ENCODE data around the gene KCNJ10.

The KCNJ10 gene

GRCh38 chr1:160040476-160040875 is 29.5 kb downstream of the KCNJ10 start:
- H3K27ac ChIP-seq: no peak overlapping the region
- no peak for TF ChIP-seq CTCF (IDR thresholded peaks at IDR 0.05; ENCODE audit: low read depth, low read length, missing control alignments)
- no peaks in the 10 kb centered on the region for H3K36me3 ChIP-seq (replicated peaks)
- no peak overlapping the region for H3K4me3 ChIP-seq (ENCODE audit: low read depth, low read length)
- in situ Hi-C loops (cut with HindIII; ENCODE audit: low pct_ligation_motif_present, low sequenced_read_pairs): no loop called here
- H3K27me3 ChIP-seq (replicated peaks): peaks cover 11% of the 10 kb centered on the region
- no peak for DNase-seq

- H3K4me3 ChIP-seq (ENCODE audit: low read depth, low read length): peak overlapping the region; percentile 88
- in situ Hi-C loops (cut with HindIII; ENCODE audit: low pct_ligation_motif_present, low sequenced_read_pairs): no loop called here
Measured at GRCh38 chr1:160032165-160032820, 37.7 kb downstream of the KCNJ10 start.

GRCh38 chr1:160031365-160032164 is 38.4 kb downstream of the KCNJ10 start, which contains the start of gene PIGM:
Gene PIGM, minus strand, starts transcription at chr1:160031990. Its CDS starts 251 bp downstream, at chr1:160031739.
- peak; percentile 85 for DNase-seq
- Histone ChIP-seq H3K27me3 (replicated peaks) (no peaks in the 10 kb centered on the region), H3K36me3 (replicated peaks) (no peaks in the 10 kb centered on the region), H3K4me3 (ENCODE audit: low read depth, low read length) (peak within 1 kb of the TSS; percentile 88), H3K27ac (no peak within 1 kb of the TSS)
- in situ Hi-C loops (cut with HindIII; ENCODE audit: low pct_ligation_motif_present, low sequenced_read_pairs): no loop called here
- TF ChIP-seq CTCF (IDR thresholded peaks at IDR 0.05; ENCODE audit: low read depth, low read length, missing control alignments): no peak

More at GRCh38 chr1:160032165-160032820, 37.7 kb downstream of the KCNJ10 start:
- DNase-seq: no peak
- TF ChIP-seq CTCF (IDR thresholded peaks at IDR 0.05; ENCODE audit: low read depth, low read length, missing control alignments): no peak
- Histone ChIP-seq H3K36me3 (replicated peaks) (no peaks in the 10 kb centered on the region), H3K27me3 (replicated peaks) (no peaks in the 10 kb centered on the region), H3K27ac (no peak overlapping the region)

GRCh38 chr1:160030657-160031364 is 39.1 kb downstream of the KCNJ10 start:
- in situ Hi-C loops (cut with HindIII; ENCODE audit: low pct_ligation_motif_present, low sequenced_read_pairs): no loop called here
- TF ChIP-seq CTCF (IDR thresholded peaks at IDR 0.05; ENCODE audit: low read depth, low read length, missing control alignments): no peak
- Histone ChIP-seq H3K4me3 (ENCODE audit: low read depth, low read length) (peak overlapping the region; percentile 88), H3K27ac (no peak overlapping the region), H3K36me3 (replicated peaks) (no peaks in the 10 kb centered on the region), H3K27me3 (replicated peaks) (no peaks in the 10 kb centered on the region)
- no peak for DNase-seq

- no peak for TF ChIP-seq CTCF (IDR thresholded peaks at IDR 0.05; ENCODE audit: low read depth, low read length, missing control alignments)
- no peaks in the 10 kb centered on the region for H3K36me3 ChIP-seq (replicated peaks)
- DNase-seq: no peak
- no peak overlapping the region for H3K4me3 ChIP-seq (ENCODE audit: low read depth, low read length)
- in situ Hi-C loops (cut with HindIII; ENCODE audit: low pct_ligation_motif_present, low sequenced_read_pairs): no loop called here
- H3K27me3 ChIP-seq (replicated peaks): no peaks in the 10 kb centered on the region
- no peak overlapping the region for H3K27ac ChIP-seq
Measured at GRCh38 chr1:160028426-160028825, 41.5 kb downstream of the KCNJ10 start.
